ENCODE data around the gene CLCN6. TPM values are rescaled to one million over a fixed set of nuclear protein-coding genes. Genes with fewer than 3 reads are reported as not detected.

Gene CLCN6
- total RNA-seq, 2 donors from 2014 or later: 13.4 to 45.0 TPM

DNA sequence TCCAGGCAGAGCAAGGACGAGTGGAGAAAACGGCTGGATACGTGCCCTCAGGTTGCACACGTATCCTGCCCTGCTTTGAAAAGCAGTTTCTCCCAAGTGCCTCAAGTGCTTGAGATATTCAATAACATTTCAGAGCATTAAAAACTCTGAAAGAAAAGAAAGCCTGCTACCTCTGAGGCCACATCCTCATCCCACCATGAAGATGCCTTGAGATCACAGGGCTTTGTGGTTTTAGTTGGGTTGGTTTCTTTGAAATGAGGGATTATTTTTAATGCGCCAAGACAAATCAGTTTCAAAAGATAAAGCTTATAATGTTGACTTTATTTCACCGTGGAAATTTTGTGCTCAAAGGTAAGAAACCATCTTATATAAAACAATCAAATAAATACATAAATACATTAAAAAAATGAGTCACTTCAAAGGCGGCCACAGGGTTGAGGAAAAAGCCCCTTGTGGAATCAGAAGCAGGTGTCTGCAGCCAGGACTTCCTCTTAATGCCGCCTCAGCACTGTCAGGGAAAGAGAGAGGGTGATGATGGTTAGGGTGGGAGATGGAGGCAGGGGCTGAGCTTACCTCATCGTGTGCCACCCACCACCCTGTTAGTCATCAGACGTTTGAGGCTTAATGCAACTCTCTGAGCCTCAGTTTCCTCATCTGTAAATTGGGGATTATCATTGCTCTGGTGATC lies 51.3 kb downstream of the CLCN6 start:
- intact Hi-C loops (cut with DNase I): no loop called here
- Histone ChIP-seq H3K36me3 (no peaks in the 10 kb centered on the region), H3K27ac (no peak overlapping the region), H3K9me3 (no peaks in the 10 kb centered on the region), H3K27me3 (replicated peaks; ENCODE audit: insufficient read depth) (peaks cover 17% of the 10 kb centered on the region), H3K4me1 (replicated peaks) (no peaks in the 10 kb centered on the region), H3K4me3 (no peak overlapping the region)
- TF ChIP-seq POLR2AphosphoS5 (IDR thresholded peaks at IDR 0.05) (no peak), CTCF (IDR thresholded peaks at IDR 0.05) (no peak), POLR2A (IDR thresholded peaks at IDR 0.05) (no peak)
- DNase-seq (ENCODE audit: low spot score): no peak
- WGBS: 37% methylated on average over 10 of the region's 10 CpGs

- H3K9me3 ChIP-seq: no peaks in the 10 kb centered on the region
- no peak overlapping the region for H3K4me3 ChIP-seq
- no peaks in the 10 kb centered on the region for H3K4me1 ChIP-seq (replicated peaks)
- no peak for TF ChIP-seq POLR2AphosphoS5 (IDR thresholded peaks at IDR 0.05)
- TF ChIP-seq POLR2A (IDR thresholded peaks at IDR 0.05): no peak
- TF ChIP-seq CTCF (IDR thresholded peaks at IDR 0.05): no peak
- H3K36me3 ChIP-seq: no peaks in the 10 kb centered on the region
- DNase-seq (ENCODE audit: low spot score): no peak
- WGBS: 81% methylated on average over 14 of the region's 14 CpGs
- peaks cover 17% of the 10 kb centered on the region for H3K27me3 ChIP-seq (replicated peaks; ENCODE audit: insufficient read depth)
- no peak overlapping the region for H3K27ac ChIP-seq
- intact Hi-C loops (cut with DNase I): no loop called here
Observed at GRCh38 chr1:11858158-11858557, 52.2 kb downstream of the CLCN6 start.

GRCh38 chr1:11858613-11858967 lies 52.6 kb downstream of the CLCN6 start, which contains the start of gene NPPB:
Gene NPPB (minus strand): TSS chr1:11858945. CDS start chr1:11858833, 112 bp downstream.
- no peaks in the 10 kb centered on the region for H3K36me3 ChIP-seq
- no peaks in the 10 kb centered on the region for H3K4me1 ChIP-seq (replicated peaks)
- intact Hi-C loops (cut with DNase I): no loop called here
- H3K9me3 ChIP-seq: no peaks in the 10 kb centered on the region
- 16% methylated on average over 14 of the region's 16 CpGs for WGBS
- DNase-seq (ENCODE audit: low spot score): no peak
- H3K4me3 ChIP-seq: no peak within 1 kb of the TSS
- TF ChIP-seq POLR2A (IDR thresholded peaks at IDR 0.05): no peak
- H3K27ac ChIP-seq: no peak within 1 kb of the TSS
- peaks cover 17% of the 10 kb centered on the region for H3K27me3 ChIP-seq (replicated peaks; ENCODE audit: insufficient read depth)

DNA sequence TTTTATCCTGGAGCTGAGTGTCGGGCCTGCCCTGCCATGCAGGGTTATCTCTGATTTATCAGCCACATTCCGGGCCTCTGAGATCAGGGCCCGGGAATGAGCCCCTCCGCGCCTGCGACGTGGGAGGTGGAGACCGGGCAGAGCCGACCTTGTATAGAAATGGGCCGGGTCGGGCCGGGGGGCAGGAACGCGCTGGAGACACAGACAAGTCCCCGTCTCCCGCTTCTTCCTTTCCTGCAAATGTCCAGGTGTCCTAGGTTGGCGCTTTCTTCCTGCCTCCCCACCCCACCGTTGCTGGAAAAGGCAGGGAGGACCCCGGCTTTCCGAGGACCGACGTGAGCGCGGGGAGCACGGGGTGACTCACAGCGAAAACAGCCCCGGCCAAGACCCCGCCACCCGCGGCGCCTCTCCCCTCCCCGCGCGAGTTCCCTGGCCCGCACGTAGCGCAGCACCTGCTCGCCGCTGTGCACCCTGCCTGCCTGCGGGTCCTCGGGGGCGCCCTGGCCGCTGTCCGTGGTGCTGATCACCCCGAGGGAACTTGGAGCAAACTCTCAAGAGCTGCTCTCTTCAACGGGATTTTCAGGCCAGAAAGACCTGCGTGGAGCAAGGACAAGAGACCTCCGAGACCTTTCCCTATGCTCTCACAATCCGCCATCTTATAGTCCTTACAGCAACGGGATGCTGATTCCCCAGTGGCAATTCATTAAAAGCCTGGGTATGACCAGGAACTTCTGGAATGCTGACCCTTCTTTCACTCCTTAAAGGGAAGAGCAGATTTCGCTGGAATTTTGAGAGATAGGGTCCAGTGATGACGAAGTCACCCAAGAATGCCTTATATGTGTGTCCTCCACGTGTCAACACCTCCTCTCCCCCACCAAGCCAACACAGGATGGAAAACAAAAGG lies 53.2 kb downstream of the CLCN6 start:
- Histone ChIP-seq H3K27ac (no peak overlapping the region), H3K36me3 (no peaks in the 10 kb centered on the region), H3K4me3 (no peak overlapping the region), H3K27me3 (replicated peaks; ENCODE audit: insufficient read depth) (peaks cover 17% of the 10 kb centered on the region), H3K9me3 (no peaks in the 10 kb centered on the region), H3K4me1 (replicated peaks) (no peaks in the 10 kb centered on the region)
- intact Hi-C loops (cut with DNase I): no loop called here
- TF ChIP-seq CTCF (IDR thresholded peaks at IDR 0.05) (no peak), POLR2A (IDR thresholded peaks at IDR 0.05) (no peak), POLR2AphosphoS5 (IDR thresholded peaks at IDR 0.05) (no peak)
- DNase-seq (ENCODE audit: low spot score): no peak
- WGBS: 4% methylated on average over 47 of the region's 53 CpGs

DNA sequence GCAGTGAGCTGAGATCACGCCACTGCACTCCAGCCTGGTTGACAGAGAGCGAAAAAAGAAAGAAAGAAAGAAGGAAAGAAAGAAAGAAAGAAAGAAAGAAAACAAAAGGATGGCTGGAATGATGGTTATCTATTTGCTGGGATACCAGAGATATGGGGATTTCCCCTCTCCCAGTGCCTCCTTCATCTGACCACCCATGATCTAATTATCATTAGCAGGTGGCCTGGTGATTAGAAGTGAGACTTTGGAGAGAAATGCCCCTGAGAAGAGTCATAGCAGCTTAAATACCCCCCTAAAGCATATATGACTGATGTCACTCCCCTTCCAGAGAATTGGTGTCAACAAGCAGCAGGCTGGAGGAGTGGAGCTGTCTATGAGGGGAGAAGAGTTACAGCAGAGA lies 54.1 kb downstream of the CLCN6 start:
- Histone ChIP-seq H3K27me3 (replicated peaks; ENCODE audit: insufficient read depth) (peaks cover 17% of the 10 kb centered on the region), H3K4me1 (replicated peaks) (no peaks in the 10 kb centered on the region), H3K36me3 (no peaks in the 10 kb centered on the region), H3K4me3 (no peak overlapping the region), H3K27ac (no peak overlapping the region), H3K9me3 (no peaks in the 10 kb centered on the region)
- TF ChIP-seq POLR2A (IDR thresholded peaks at IDR 0.05): no peak
- TF ChIP-seq CTCF (IDR thresholded peaks at IDR 0.05): no peak
- no peak for TF ChIP-seq POLR2AphosphoS5 (IDR thresholded peaks at IDR 0.05)
- 83% methylated on average over 1 of the region's 2 CpGs for WGBS
- intact Hi-C loops (cut with DNase I): no loop called here
- no peak for DNase-seq (ENCODE audit: low spot score)

All from prostate gland (tissue), 2 donors.